GM06990 (cell line): ENCODE measurements around the gene NBL1.

Experiments used
- DNase-seq: peaks from one replicate; pipeline ENCODE4 v3.0.0-alpha.2; 2011; ENCODE audit not compliant: insufficient read length; ENCODE audit errors: extremely low read depth
- H3K27me3 ChIP-seq: replicated peaks from 2 replicates; pipeline ENCODE4 v1.6.0; 2011; ENCODE audit warnings: low read length; ENCODE audit not compliant: control insufficient read depth, insufficient read depth
- H3K36me3 ChIP-seq: 2 replicates; pipeline ENCODE4 v1.5.1; 2011; ENCODE audit warnings: low read length; ENCODE audit not compliant: control insufficient read depth, insufficient read depth
- H3K4me3 ChIP-seq: replicated peaks from 2 replicates; pipeline ENCODE4 v1.5.1; 2011; ENCODE audit warnings: low read depth, mild to moderate bottlenecking, control low read depth, low read length
- CTCF ChIP-seq: IDR thresholded peaks from 2 replicates; pipeline ENCODE4 v1.5.1; 2011; ENCODE audit warnings: low read length, control low read depth, mild to moderate bottlenecking, inconsistent platforms; ENCODE audit not compliant: insufficient read depth, poor library complexity, severe bottlenecking

NBL1 gene

GRCh38 chr1:19650416-19651140 lies 6.5 kb downstream of the NBL1 start:
- Histone ChIP-seq H3K27me3 (no peaks in the 10 kb centered on the region; the same call in 1 of the 2 replicates), H3K4me3 (no peak overlapping the region), H3K36me3 (no peaks in the 10 kb centered on the region)
- TF ChIP-seq CTCF, result no peak
- DNase-seq, result no peak

- peak; percentile 70 for TF ChIP-seq CTCF
- no peak for DNase-seq
- Histone ChIP-seq H3K4me3 (no peak overlapping the region), H3K27me3 (no peaks in the 10 kb centered on the region), H3K36me3 (no peaks in the 10 kb centered on the region)
These were observed 7.1 kb downstream of the NBL1 start for GRCh38 chr1:19651141-19651737.

- no peak for DNase-seq
These were observed 10.3 kb downstream of the NBL1 start for GRCh38 chr1:19654386-19654785.

GRCh38 chr1:19654886-19655717 lies 11.0 kb downstream of the NBL1 start:
- no peaks in the 10 kb centered on the region for H3K36me3 ChIP-seq
- DNase-seq, result no peak
- TF ChIP-seq CTCF, result no peak
- H3K27me3 ChIP-seq, result no peaks in the 10 kb centered on the region
- H3K4me3 ChIP-seq, result no peak overlapping the region

More at GRCh38 chr1:19654386-19654785, 10.3 kb downstream of the NBL1 start:
- TF ChIP-seq CTCF, result no peak
- Histone ChIP-seq H3K27me3 (no peaks in the 10 kb centered on the region), H3K36me3 (no peaks in the 10 kb centered on the region), H3K4me3 (no peak overlapping the region)

GRCh38 chr1:19655718-19656080 lies 11.6 kb downstream of the NBL1 start:
- Histone ChIP-seq H3K27me3 (no peaks in the 10 kb centered on the region), H3K36me3 (no peaks in the 10 kb centered on the region), H3K4me3 (no peak overlapping the region)
- DNase-seq, result no peak
- TF ChIP-seq CTCF, result no peak
